ENCODE data around the gene KCNMA1.

Gene KCNMA1

DNA sequence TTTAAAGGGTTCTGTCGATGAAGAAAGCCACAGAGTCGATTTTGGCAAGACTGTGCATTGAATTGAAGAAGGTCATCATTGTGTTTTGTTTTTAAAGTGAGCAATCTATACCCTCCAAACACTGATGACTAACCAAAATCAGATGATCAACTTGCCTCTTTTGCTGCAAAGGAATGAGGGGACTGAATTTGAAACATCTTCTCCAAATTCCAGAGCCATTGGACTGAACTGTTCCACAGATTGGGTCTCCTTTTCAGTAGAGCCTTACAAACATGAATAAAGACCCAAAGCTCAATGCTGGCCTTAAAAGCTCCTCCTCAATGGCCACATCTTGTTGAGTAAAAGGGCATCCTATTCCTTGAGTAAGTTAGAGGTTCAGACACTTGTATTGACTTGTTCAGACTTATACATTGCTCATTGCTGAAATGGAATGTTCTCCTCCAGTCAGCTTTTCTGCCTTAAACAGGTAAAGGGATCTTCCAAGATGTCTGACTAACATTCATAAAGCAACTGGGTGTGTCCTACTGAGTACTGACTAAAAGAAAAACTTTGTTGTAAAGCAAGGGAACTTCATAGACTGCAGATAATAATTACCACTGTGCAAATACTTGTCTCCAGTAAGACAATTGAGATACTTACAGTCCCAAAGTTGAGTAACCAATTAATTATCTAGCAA, 630.6 kb downstream of the KCNMA1 start:
- Histone ChIP-seq H3K27ac (ENCODE audit: low read depth, low read length) (no peak overlapping the region), H3F3A (ENCODE audit: insufficient read depth) (no peaks in the 10 kb centered on the region), H3K79me2 (ENCODE audit: insufficient read depth, low read length) (no peaks in the 10 kb centered on the region), H3K4me3 (ENCODE audit: insufficient read depth, low read length, poor library complexity, severe bottlenecking) (no peak overlapping the region), H3K36me3 (ENCODE audit: low read length) (no peaks in the 10 kb centered on the region), H3K4me2 (ENCODE audit: low read depth, low read length, poor library complexity, severe bottlenecking) (no peak overlapping the region), H2AFZ (ENCODE audit: low read depth, low read length, severe bottlenecking) (no peak overlapping the region), H3K27me3 (ENCODE audit: low read length) (no peaks in the 10 kb centered on the region), H3K9ac (ENCODE audit: low read length) (no peak overlapping the region), H4K20me1 (ENCODE audit: low read depth, low read length) (no peaks in the 10 kb centered on the region), H3K9me3 (ENCODE audit: insufficient read depth, low read length) (no peaks in the 10 kb centered on the region), H3K9me2 (replicated peaks; ENCODE audit: insufficient read depth, low read length) (no peaks in the 10 kb centered on the region)
- TF ChIP-seq, protein P1, sequence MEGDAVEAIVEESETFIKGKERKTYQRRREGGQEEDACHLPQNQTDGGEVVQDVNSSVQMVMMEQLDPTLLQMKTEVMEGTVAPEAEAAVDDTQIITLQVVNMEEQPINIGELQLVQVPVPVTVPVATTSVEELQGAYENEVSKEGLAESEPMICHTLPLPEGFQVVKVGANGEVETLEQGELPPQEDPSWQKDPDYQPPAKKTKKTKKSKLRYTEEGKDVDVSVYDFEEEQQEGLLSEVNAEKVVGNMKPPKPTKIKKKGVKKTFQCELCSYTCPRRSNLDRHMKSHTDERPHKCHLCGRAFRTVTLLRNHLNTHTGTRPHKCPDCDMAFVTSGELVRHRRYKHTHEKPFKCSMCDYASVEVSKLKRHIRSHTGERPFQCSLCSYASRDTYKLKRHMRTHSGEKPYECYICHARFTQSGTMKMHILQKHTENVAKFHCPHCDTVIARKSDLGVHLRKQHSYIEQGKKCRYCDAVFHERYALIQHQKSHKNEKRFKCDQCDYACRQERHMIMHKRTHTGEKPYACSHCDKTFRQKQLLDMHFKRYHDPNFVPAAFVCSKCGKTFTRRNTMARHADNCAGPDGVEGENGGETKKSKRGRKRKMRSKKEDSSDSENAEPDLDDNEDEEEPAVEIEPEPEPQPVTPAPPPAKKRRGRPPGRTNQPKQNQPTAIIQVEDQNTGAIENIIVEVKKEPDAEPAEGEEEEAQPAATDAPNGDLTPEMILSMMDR (IDR thresholded peaks at IDR 0.05; ENCODE audit: insufficient read depth, low read length, poor library complexity, severe bottlenecking) = no peak

DNA sequence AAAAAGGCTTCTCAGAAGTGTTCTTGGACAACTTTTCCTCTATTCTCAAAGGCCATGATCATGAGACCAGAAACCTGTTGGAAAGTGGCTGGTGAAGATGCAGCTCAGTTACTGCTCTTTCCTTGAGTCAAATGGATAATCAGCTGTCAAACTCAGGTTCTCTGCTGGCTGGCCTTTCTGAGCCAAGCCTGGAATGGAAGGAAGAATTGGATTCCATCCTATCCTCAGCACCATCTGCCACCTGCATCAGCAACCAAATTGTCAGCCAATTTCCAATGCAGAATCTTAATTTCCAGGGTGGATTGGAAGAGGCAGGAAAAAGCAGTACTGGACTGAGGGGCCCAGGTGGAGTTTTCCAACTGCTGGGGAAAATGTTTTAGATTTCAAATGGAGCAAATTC, 631.7 kb downstream of the KCNMA1 start:
- no peaks in the 10 kb centered on the region for H3K27me3 ChIP-seq (ENCODE audit: low read length)
- no peaks in the 10 kb centered on the region for H3K9me3 ChIP-seq (ENCODE audit: insufficient read depth, low read length)
- no peaks in the 10 kb centered on the region for H3K36me3 ChIP-seq (ENCODE audit: low read length)
- no peak overlapping the region for H2AFZ ChIP-seq (ENCODE audit: low read depth, low read length, severe bottlenecking)
- no peak for TF ChIP-seq EZH2phosphoT487 (conservative IDR thresholded peaks at IDR 0.05; ENCODE audit: low read length)
- TF ChIP-seq, protein P1 (IDR thresholded peaks at IDR 0.05; ENCODE audit: insufficient read depth, low read length, poor library complexity, severe bottlenecking) = no peak
- no peak overlapping the region for H3K4me3 ChIP-seq (ENCODE audit: insufficient read depth, low read length, poor library complexity, severe bottlenecking)
- H3K79me2 ChIP-seq (ENCODE audit: insufficient read depth, low read length) = no peaks in the 10 kb centered on the region
- no peak overlapping the region for H3K9ac ChIP-seq (ENCODE audit: low read length)
- H3K9me2 ChIP-seq (replicated peaks; ENCODE audit: insufficient read depth, low read length) = no peaks in the 10 kb centered on the region
- no peak overlapping the region for H3K4me2 ChIP-seq (ENCODE audit: low read depth, low read length, poor library complexity, severe bottlenecking)
- H3K27ac ChIP-seq (ENCODE audit: low read depth, low read length) = no peak overlapping the region
- no peaks in the 10 kb centered on the region for H4K20me1 ChIP-seq (ENCODE audit: low read depth, low read length)
- no peaks in the 10 kb centered on the region for H3F3A ChIP-seq (ENCODE audit: insufficient read depth)

DNA sequence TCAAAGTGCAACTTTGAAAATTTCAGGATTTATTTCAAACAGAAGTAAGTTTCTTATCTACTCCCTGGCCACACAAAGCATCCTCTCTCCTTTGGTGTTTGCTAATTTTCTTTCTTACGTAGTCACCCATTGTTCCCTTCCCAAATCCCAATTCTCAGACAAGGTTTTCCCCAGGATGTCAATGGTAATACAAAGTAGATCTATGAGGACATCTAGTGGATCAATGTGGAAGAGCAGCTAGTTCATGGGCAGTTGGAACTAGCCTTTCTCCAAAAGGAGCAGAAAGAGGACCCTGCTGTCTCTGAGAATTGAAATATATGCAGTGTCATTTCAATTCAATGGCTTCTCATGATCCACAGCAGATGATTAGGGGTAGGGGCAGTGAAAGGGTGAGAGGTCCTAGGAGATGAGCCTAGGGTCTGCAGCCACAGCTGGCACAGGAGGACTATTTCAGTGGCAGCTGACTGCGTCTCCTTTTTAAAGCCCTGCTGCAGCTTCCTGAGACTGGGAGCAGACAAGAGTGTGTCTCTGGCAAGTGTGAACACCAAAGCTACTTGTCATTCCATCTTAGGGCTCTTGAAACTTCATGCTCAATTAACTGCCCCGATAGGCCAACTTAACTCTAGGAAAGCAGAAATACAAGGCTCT, 632.6 kb downstream of the KCNMA1 start:
- Histone ChIP-seq H3K4me3 (ENCODE audit: insufficient read depth, low read length, poor library complexity, severe bottlenecking) (no peak overlapping the region), H3K36me3 (ENCODE audit: low read length) (no peaks in the 10 kb centered on the region), H3K79me2 (ENCODE audit: insufficient read depth, low read length) (no peaks in the 10 kb centered on the region), H3K4me2 (ENCODE audit: low read depth, low read length, poor library complexity, severe bottlenecking) (no peak overlapping the region), H4K20me1 (ENCODE audit: low read depth, low read length) (no peaks in the 10 kb centered on the region), H3K9ac (ENCODE audit: low read length) (no peak overlapping the region), H3F3A (ENCODE audit: insufficient read depth) (no peaks in the 10 kb centered on the region), H3K27ac (ENCODE audit: low read depth, low read length) (no peak overlapping the region), H2AFZ (ENCODE audit: low read depth, low read length, severe bottlenecking) (no peak overlapping the region), H3K9me2 (replicated peaks; ENCODE audit: insufficient read depth, low read length) (no peaks in the 10 kb centered on the region), H3K9me3 (ENCODE audit: insufficient read depth, low read length) (no peaks in the 10 kb centered on the region), H3K27me3 (ENCODE audit: low read length) (no peaks in the 10 kb centered on the region)
- TF ChIP-seq EZH2phosphoT487 (conservative IDR thresholded peaks at IDR 0.05; ENCODE audit: low read length) = no peak
- TF ChIP-seq, protein P1 (IDR thresholded peaks at IDR 0.05; ENCODE audit: insufficient read depth, low read length, poor library complexity, severe bottlenecking) = peak; percentile 43

All from SU-DHL-6 (cell line).